IMR-90 (cell line): ENCODE measurements around the gene COLEC11. TPM values are rescaled to one million over a fixed set of nuclear protein-coding genes. Genes with fewer than 3 reads are reported as not detected.

Source experiments
- ATAC-seq: fragments of 200-7000 bp; cut with Tn5 transposase; 2 replicates; pipeline ENCODE4 v1.9.1; 2020; ENCODE audit warnings: low read depth, mild to moderate bottlenecking, moderate library complexity
- BruUV-seq: library from RNA; stranded (reverse); fragments of 400-500 nt; replicated peaks from 2 replicates; lab custom pipeline; 2021; lab: Mats Ljungman, UMichigan
- CTCF ChIA-PET: fragments of 300-600 bp; formaldehyde crosslinking; extraction: SDS; loops from one replicate; lab custom pipeline; 2021; ENCODE audit warnings: antibody characterized with exemption; lab: Yijun Ruan, JAX
- POLR2A ChIA-PET: fragments of 300-600 bp; sonication (Branson Sonifier 250); formaldehyde crosslinking; loops from one replicate; lab custom pipeline; 2022; ENCODE audit warnings: antibody characterized with exemption; ENCODE audit not compliant: unreplicated experiment; lab: Charles Lee
- DNase-seq: peaks from one replicate; pipeline ENCODE4 v3.0.0; 2013
- H2AFZ ChIP-seq: replicated peaks from 2 replicates; pipeline ENCODE3; 2013; ENCODE audit warnings: low read length, mild to moderate bottlenecking; ENCODE audit not compliant: poor library complexity
- H2AK5ac ChIP-seq: 2 replicates; pipeline ENCODE4 v1.6.1; 2013; ENCODE audit warnings: low read depth, low read length, inconsistent platforms
- H2AK9ac ChIP-seq: replicated peaks from 2 replicates; pipeline ENCODE3; 2013; ENCODE audit warnings: mild to moderate bottlenecking, low read depth, low read length, moderate library complexity; ENCODE audit not compliant: poor library complexity
- H2BK120ac ChIP-seq: 2 replicates; pipeline ENCODE4 v1.6.1; 2013; ENCODE audit warnings: low read depth, low read length, inconsistent platforms
- H2BK15ac ChIP-seq: 3 replicates; pipeline ENCODE4 v1.6.1; 2013; ENCODE audit warnings: low read depth, low read length, inconsistent platforms
- H2BK20ac ChIP-seq: 2 replicates; pipeline ENCODE4 v1.6.1; 2013; ENCODE audit warnings: low read depth, mild to moderate bottlenecking, inconsistent platforms, low read length, moderate library complexity
- H2BK5ac ChIP-seq: 2 replicates; pipeline ENCODE4 v1.6.1; 2013; ENCODE audit warnings: mild to moderate bottlenecking, low read depth, low read length, inconsistent platforms; ENCODE audit not compliant: poor library complexity, severe bottlenecking
- H3K14ac ChIP-seq: replicated peaks from 2 replicates; pipeline ENCODE4 v1.6.1; 2013; ENCODE audit warnings: low read depth, low read length, inconsistent platforms
- H3K18ac ChIP-seq: 2 replicates; pipeline ENCODE4 v1.6.1; 2013; ENCODE audit warnings: low read depth, low read length, control low read depth
- H3K23ac ChIP-seq: 2 replicates; pipeline ENCODE4 v1.6.1; 2013; ENCODE audit warnings: low read depth, low read length, inconsistent platforms
- H3K27ac ChIP-seq: 2 replicates; pipeline ENCODE4 v1.5.1; 2013; ENCODE audit warnings: mild to moderate bottlenecking, control low read depth, low read length; ENCODE audit not compliant: insufficient read depth
- H3K27me3 ChIP-seq: 2 replicates; pipeline ENCODE4 v1.6.1; 2013; ENCODE audit warnings: low read length; ENCODE audit not compliant: control insufficient read depth, insufficient read depth
- H3K36me3 ChIP-seq: 2 replicates; pipeline ENCODE4 v1.6.1; 2013; ENCODE audit warnings: low read length, mixed read lengths; ENCODE audit not compliant: control insufficient read depth, insufficient read depth
- H3K4ac ChIP-seq: 2 replicates; pipeline ENCODE4 v1.6.1; 2013; ENCODE audit warnings: low read depth, low read length, inconsistent platforms
- H3K4me1 ChIP-seq: 2 replicates; pipeline ENCODE4 v1.6.1; 2013; ENCODE audit warnings: low read length, mixed read lengths; ENCODE audit not compliant: control insufficient read depth, insufficient read depth
- H3K4me2 ChIP-seq: 2 replicates; pipeline ENCODE4 v1.6.1; 2013; ENCODE audit warnings: low read depth, mild to moderate bottlenecking, control low read depth, low read length, moderate library complexity
- H3K4me3 ChIP-seq: 2 replicates; pipeline ENCODE4 v1.5.1; 2013; ENCODE audit warnings: low read depth, mild to moderate bottlenecking, control low read depth, low read length, moderate library complexity; ENCODE audit not compliant: insufficient read depth
- H3K56ac ChIP-seq: 2 replicates; pipeline ENCODE4 v1.6.1; 2013; ENCODE audit warnings: low read length, inconsistent platforms; ENCODE audit not compliant: insufficient read depth; ENCODE audit errors: extremely low read depth
- H3K79me1 ChIP-seq, 2 experiments: 2 replicates each; pipeline ENCODE4 v1.6.1; 2013; ENCODE audit warnings: low read length in 2 of 2, inconsistent platforms in 1 of 2, low read depth in 1 of 2
- H3K9ac ChIP-seq: 2 replicates; pipeline ENCODE4 v1.6.1; 2013; ENCODE audit warnings: low read depth, low read length, control low read depth
- H3K9me1 ChIP-seq: 2 replicates; pipeline ENCODE4 v1.6.1; 2013; ENCODE audit warnings: low read length, inconsistent platforms; ENCODE audit not compliant: insufficient read depth
- H3K9me3 ChIP-seq: 2 replicates; pipeline ENCODE4 v1.6.1; 2013; ENCODE audit warnings: low read length; ENCODE audit not compliant: control insufficient read depth, insufficient read depth
- H4K20me1 ChIP-seq: 2 replicates; pipeline ENCODE4 v1.6.1; 2013; ENCODE audit warnings: low read length, inconsistent platforms; ENCODE audit not compliant: insufficient read depth
- H4K5ac ChIP-seq: 2 replicates; pipeline ENCODE4 v1.6.1; 2013; ENCODE audit warnings: mild to moderate bottlenecking, low read depth, low read length, control low read depth
- H4K8ac ChIP-seq, 2 experiments: 2 replicates each; pipeline ENCODE4 v1.6.1; 2013; ENCODE audit warnings: low read depth in 2 of 2, low read length in 2 of 2, control low read depth in 1 of 2, inconsistent platforms in 1 of 2
- H4K91ac ChIP-seq: 2 replicates; pipeline ENCODE4 v1.6.1; 2013; ENCODE audit warnings: low read depth, low read length, inconsistent platforms; ENCODE audit not compliant: insufficient read depth
- CTCF ChIP-seq: conservative IDR thresholded peaks from 2 replicates; pipeline ENCODE4 v1.5.1; 2012; ENCODE audit warnings: mild to moderate bottlenecking, low read depth, low read length, improper control_type of control experiment
- WGBS, 2 experiments: methylation state at CpG; one replicate each; pipeline versions ENCODE4 v1.1.5 to v1.1.7; 2013; ENCODE audit warnings: missing lambda C conversion rate in 2 of 2; ENCODE audit not compliant: insufficient read length in 1 of 2; ENCODE audit errors: extremely low coverage in 2 of 2; 5-methylcytosine and 5-hydroxymethylcytosine counted together
- dilution Hi-C: fragments of 300-500 bp; cut with HindIII; formaldehyde crosslinking; loops from one replicate; pipeline ENCODE4 v1.14.3; 2018; ENCODE audit warnings: low sequenced_read_pairs; ENCODE audit not compliant: unreplicated experiment
- in situ Hi-C: fragments of 300-500 bp; cut with MboI; formaldehyde crosslinking; loops from 3 replicates; pipeline ENCODE4 v1.14.3; 2019; ENCODE audit warnings: low sequenced_read_pairs, inconsistent platforms, mixed read lengths
- intact Hi-C: fragments of 100-400 bp; cut with micrococcal nuclease; formaldehyde crosslinking; loops from 2 replicates; pipeline ENCODE4 v1.10.0; 2022
- polyA plus RNA-seq, 3 experiments: library from polyadenylated mRNA; depleted of rRNA; stranded (reverse); fragments of >200 nt; gene quantifications; 2 replicates each; pipeline ENCODE4 v1.2.3, GENCODE V29; 2012; ENCODE audit warnings: low replicate concordance in 1 of 3
- total RNA-seq: library from RNA; depleted of rRNA; stranded (reverse); fragments of >200 nt; gene quantifications from 2 replicates; pipeline ENCODE4 v1.2.3, GENCODE V29; 2012

The COLEC11 gene
- total and polyA plus RNA-seq, 2 of the 4 experiments (the other 2 are of a cell fraction), result under 0.01 to 0.24 TPM

- H3K36me3 ChIP-seq, result no peaks in the 10 kb centered on the region
- H2BK5ac ChIP-seq, result no peak overlapping the region
- H3K27me3 ChIP-seq, result peaks cover 4% of the 10 kb centered on the region
- ATAC-seq (no peak), DNase-seq (no peak)
- dilution Hi-C loops (no loop called here), intact Hi-C loops (no loop called here), in situ Hi-C loops (loop anchor here (25.0 kb wide), 1 partner anchor 1811 kb away; no protein-coding TSS in a partner anchor)
- no peak overlapping the region for H2BK15ac ChIP-seq
- H3K9me3 ChIP-seq, result no peaks in the 10 kb centered on the region
- no peak overlapping the region for H3K23ac ChIP-seq
- no peaks in the 10 kb centered on the region for H3K79me1 ChIP-seq
- ChIA-PET CTCF (no interaction called here), POLR2A (no interaction called here)
- no peak overlapping the region for H3K14ac ChIP-seq
- H2AK9ac ChIP-seq, result no peak overlapping the region
- H2AK5ac ChIP-seq, result no peak overlapping the region
- H3K4me3 ChIP-seq, result no peak overlapping the region
- H2BK20ac ChIP-seq, result no peak overlapping the region
- no peaks in the 10 kb centered on the region for H4K20me1 ChIP-seq
- no peak overlapping the region for H3K27ac ChIP-seq
- no peak for TF ChIP-seq CTCF
- no peak overlapping the region for H3K18ac ChIP-seq
- H3K4me1 ChIP-seq, result peaks cover under 1% of the 10 kb centered on the region; the same call in 1 of the 2 replicates
- no peak overlapping the region for H2BK120ac ChIP-seq
- no peak overlapping the region for H3K4me2 ChIP-seq
- WGBS, 2 experiments, result 40% methylated on average over 1 of the region's 9 CpGs; no CpG with 5 or more reads in 1 of the 2 experiments
- H3K9me1 ChIP-seq, result no peaks in the 10 kb centered on the region
- H3K4ac ChIP-seq, result no peak overlapping the region
- no peak overlapping the region for H3K9ac ChIP-seq
- no peak overlapping the region for H4K5ac ChIP-seq
- H2AFZ ChIP-seq, result no peak overlapping the region
- H3K56ac ChIP-seq, result no peak overlapping the region
- H4K8ac ChIP-seq, result no peak overlapping the region
- BruUV-seq, result no TSS peak
- no peak overlapping the region for H4K91ac ChIP-seq
Measured at GRCh38 chr2:3672861-3673678, 78.2 kb downstream of the COLEC11 start.
